GM12872 (cell line): Measurements from ENCODE around the gene PNMA8B.
A peak's percentile ranks its signal among the peaks of the same experiment; 100 is the strongest.

Source experiments
- CTCF ChIP-seq: IDR thresholded peaks from 3 replicates; pipeline ENCODE4 v1.5.1; 2011; ENCODE audit warnings: low read depth, mild to moderate bottlenecking, low read length, moderate library complexity; ENCODE audit not compliant: insufficient read depth

The PNMA8B gene

GRCh38 chr19:46520616-46521015 is 24.9 kb upstream of the PNMA8B start:
- no peak for TF ChIP-seq CTCF

- no peak for TF ChIP-seq CTCF
Observed at GRCh38 chr19:46517471-46517870, 21.8 kb upstream of the PNMA8B start.

GRCh38 chr19:46515879-46516350 is 20.2 kb upstream of the PNMA8B start:
- peak; percentile 72 for TF ChIP-seq CTCF

DNA sequence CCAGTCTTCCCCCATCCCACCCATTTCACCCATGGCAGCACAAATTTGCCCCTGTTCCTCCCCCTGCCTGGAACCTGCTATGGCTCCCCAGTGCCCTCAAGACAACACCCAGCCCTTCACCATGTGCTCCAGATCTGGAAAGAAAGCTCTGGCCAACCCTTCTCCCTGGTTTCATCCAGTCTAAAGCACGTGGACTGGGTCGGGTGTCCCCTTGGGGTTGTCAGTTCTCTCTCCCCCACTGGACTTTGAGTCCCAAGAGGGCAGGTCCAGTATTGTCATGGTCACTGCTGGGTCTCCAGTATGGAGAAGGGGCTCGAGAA is 19.6 kb upstream of the PNMA8B start:
- TF ChIP-seq CTCF = no peak

- TF ChIP-seq CTCF = 0 out of 3 replicates have a peak, but pooled peaks have one; percentile 6
Observed at GRCh38 chr19:46514589-46515289, 19.1 kb upstream of the PNMA8B start.

DNA sequence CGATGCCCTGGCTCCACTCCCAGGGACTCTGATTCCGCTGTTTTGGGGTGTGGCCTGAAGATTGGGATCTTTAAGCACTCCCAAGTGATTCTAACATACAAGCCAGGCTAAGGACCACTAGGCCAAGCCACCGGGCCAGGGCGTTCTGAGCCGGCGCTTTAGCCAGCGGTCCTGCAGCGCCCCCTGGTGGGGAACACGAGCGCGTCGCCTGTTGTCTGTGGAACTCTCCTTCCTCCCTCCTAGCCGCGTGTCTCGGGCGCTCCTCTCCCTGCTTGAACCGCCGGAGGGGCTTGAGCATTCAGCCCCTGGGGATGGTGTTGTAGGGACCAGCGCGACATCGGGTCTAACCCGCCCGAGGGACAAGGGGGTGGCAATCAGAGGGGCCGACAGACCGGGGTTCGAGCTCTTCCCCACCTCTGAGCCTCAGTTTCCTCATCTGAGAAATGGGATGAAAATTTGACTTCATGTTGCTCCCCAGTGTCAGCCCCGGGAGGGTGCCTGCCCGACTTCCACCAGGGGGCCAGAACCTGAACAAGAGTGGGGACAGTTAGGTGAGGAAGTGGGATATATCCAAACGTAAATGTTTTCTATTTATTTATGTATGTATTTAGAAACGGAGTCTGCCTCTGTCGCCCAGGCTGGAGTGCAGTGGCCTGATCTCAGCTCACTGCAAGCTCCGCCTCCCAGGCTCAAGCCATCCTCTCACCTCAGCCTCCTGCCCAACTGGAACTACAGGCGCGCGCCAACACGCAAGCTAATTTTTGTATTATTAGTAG is 18.0 kb upstream of the PNMA8B start:
- TF ChIP-seq CTCF = peak; percentile 96

DNA sequence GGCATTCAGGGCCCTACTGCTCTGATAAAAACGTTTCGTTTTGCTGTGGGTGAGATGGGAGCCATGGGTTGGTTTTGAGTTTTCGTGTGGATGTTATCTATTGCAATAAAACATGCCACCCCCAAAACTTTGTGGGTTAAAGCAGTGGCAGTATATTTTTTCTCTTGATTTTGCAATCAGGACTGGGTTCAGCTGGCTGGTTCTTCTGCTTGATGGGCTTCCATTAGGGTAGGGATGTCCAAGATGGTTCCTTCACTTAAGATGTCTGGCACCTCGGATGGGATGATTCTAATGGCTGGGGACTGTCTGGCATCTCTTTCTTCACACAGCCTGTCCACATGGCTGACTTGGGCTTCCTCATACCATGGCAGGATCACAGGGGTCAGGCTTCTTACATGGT is 15.6 kb upstream of the PNMA8B start:
- no peak for TF ChIP-seq CTCF
